OCI-LY3 (cell line): ENCODE results near the gene MOCOS.
"Not testable (repeated sequence)": the region's sequence is repeated elsewhere in the genome, so short reads cannot be mapped to it uniquely, and the experiment has no call there.

Experiments
- H2AFZ ChIP-seq: fragments of 200-600, 300-600 bp; shearing (Covaris generic); 2 replicates; pipeline ENCODE4 v1.6.0; 2014; ENCODE audit warnings: antibody characterized with exemption, low read depth, low read length
- H3K27ac ChIP-seq: fragments of 200-600, 300-600 bp; sonication (generic); 2 replicates; pipeline ENCODE4 v1.5.1; 2014; ENCODE audit warnings: mild to moderate bottlenecking, low read length, moderate library complexity, mixed read lengths
- H3K27me3 ChIP-seq: fragments of 200-600, 300-600 bp; sonication (generic); 2 replicates; pipeline ENCODE4 v1.6.1; 2014; ENCODE audit warnings: low read depth, low read length, mixed read lengths
- H3K36me3 ChIP-seq: fragments of 200-600, 300-600 bp; sonication (generic); replicated peaks from 2 replicates; pipeline ENCODE3; 2014; ENCODE audit warnings: low read depth, low read length, mixed read lengths
- H3K4me1 ChIP-seq: fragments of 300-600, 200-600 bp; sonication (generic); 2 replicates; pipeline ENCODE4 v1.6.1; 2014; ENCODE audit warnings: low read length, mixed read lengths
- H3K4me2 ChIP-seq: fragments of 200-600, 300-600 bp; sonication (generic); 2 replicates; pipeline ENCODE4 v1.6.1; 2014; ENCODE audit warnings: low read length, mixed read lengths
- H3K4me3 ChIP-seq: fragments of 300-600, 200-600 bp; sonication (generic); 2 replicates; pipeline ENCODE4 v1.5.1; 2014; ENCODE audit warnings: antibody characterized with exemption, mild to moderate bottlenecking, low read length, moderate library complexity
- H3K79me2 ChIP-seq: fragments of 300-600, 200-600 bp; shearing (Covaris generic); 2 replicates; pipeline ENCODE4 v1.6.1; 2014; ENCODE audit warnings: mild to moderate bottlenecking, low read length, mixed read lengths
- H3K9ac ChIP-seq: fragments of 300-600, 200-600 bp; shearing (Covaris generic); 2 replicates; pipeline ENCODE4 v1.6.0; 2014; ENCODE audit warnings: mild to moderate bottlenecking, low read length, moderate library complexity
- H3K9me3 ChIP-seq: fragments of 200-600, 300-600 bp; shearing (Covaris generic); 2 replicates; pipeline ENCODE4 v1.6.1; 2014; ENCODE audit warnings: low read length, mixed read lengths; ENCODE audit not compliant: insufficient read depth
- H4K20me1 ChIP-seq: fragments of 200-600, 300-600 bp; sonication (generic); 2 replicates; pipeline ENCODE4 v1.6.1; 2016; ENCODE audit warnings: low read length, mixed read lengths; ENCODE audit not compliant: insufficient read depth
- CTCF ChIP-seq: fragments of 200-600, 300-600 bp; sonication (generic); IDR thresholded peaks from 2 replicates; pipeline ENCODE4 v1.5.1; 2014; ENCODE audit warnings: antibody characterized with exemption, low read length, low read depth
- EZH2phosphoT487 ChIP-seq: fragments of 200-600 bp; shearing (Covaris generic); IDR thresholded peaks from 2 replicates; pipeline ENCODE4 v1.6.1; 2018; ENCODE audit warnings: antibody characterized with exemption, mixed run types, low read depth

MOCOS gene

GRCh38 chr18:36217348-36217747 is 30.1 kb downstream of the MOCOS start:
- Histone ChIP-seq H3K36me3 (no peaks in the 10 kb centered on the region), H3K4me1 (no peaks in the 10 kb centered on the region), H3K27me3 (no peaks in the 10 kb centered on the region), H3K9me3 (no peaks in the 10 kb centered on the region), H2AFZ (no peak overlapping the region), H3K27ac (no peak overlapping the region), H3K4me3 (no peak overlapping the region), H3K9ac (no peak overlapping the region), H3K79me2 (no peaks in the 10 kb centered on the region), H4K20me1 (no peaks in the 10 kb centered on the region), H3K4me2 (no peak overlapping the region)
- TF ChIP-seq CTCF (no peak), EZH2phosphoT487 (no peak)

GRCh38 chr18:36229188-36229587 is 41.9 kb downstream of the MOCOS start:
- Histone ChIP-seq H4K20me1 (no peaks in the 10 kb centered on the region), H3K9ac (no peak overlapping the region), H3K4me1 (no peaks in the 10 kb centered on the region), H2AFZ (no peak overlapping the region), H3K36me3 (no peaks in the 10 kb centered on the region), H3K4me2 (no peak overlapping the region), H3K4me3 (no peak overlapping the region), H3K79me2 (no peaks in the 10 kb centered on the region), H3K27me3 (no peaks in the 10 kb centered on the region), H3K9me3 (no peaks in the 10 kb centered on the region), H3K27ac (no peak overlapping the region)
- no peak for TF ChIP-seq CTCF
- TF ChIP-seq EZH2phosphoT487 = no peak

GRCh38 chr18:36240510-36240909 is 53.2 kb downstream of the MOCOS start:
- H3K4me1 ChIP-seq, H3K4me3 ChIP-seq, H3K4me2 ChIP-seq, H3K9me3 ChIP-seq, H2AFZ ChIP-seq, H3K27ac ChIP-seq, H3K27me3 ChIP-seq, H4K20me1 ChIP-seq, H3K9ac ChIP-seq, H3K79me2 ChIP-seq, H3K36me3 ChIP-seq: not testable (repeated sequence)

GRCh38 chr18:36241831-36242230 is 54.5 kb downstream of the MOCOS start:
- TF ChIP-seq CTCF (no peak), EZH2phosphoT487 (no peak)
- Histone ChIP-seq H3K9me3 (no peaks in the 10 kb centered on the region), H3K4me2 (no peak overlapping the region)

GRCh38 chr18:36247036-36247435 is 59.7 kb downstream of the MOCOS start:
- no peak overlapping the region for H3K27ac ChIP-seq
- no peaks in the 10 kb centered on the region for H4K20me1 ChIP-seq
- no peak for TF ChIP-seq EZH2phosphoT487
- no peak for TF ChIP-seq CTCF
- H3K4me2 ChIP-seq = no peak overlapping the region
- H3K9me3 ChIP-seq = no peaks in the 10 kb centered on the region
- H3K27me3 ChIP-seq = no peaks in the 10 kb centered on the region
- H3K4me3 ChIP-seq = no peak overlapping the region
- peaks cover 10% of the 10 kb centered on the region for H3K4me1 ChIP-seq
- H3K36me3 ChIP-seq = peaks cover 2% of the 10 kb centered on the region
- no peak overlapping the region for H3K9ac ChIP-seq
- no peaks in the 10 kb centered on the region for H3K79me2 ChIP-seq
- H2AFZ ChIP-seq = no peak overlapping the region

More at GRCh38 chr18:36241831-36242230, 54.5 kb downstream of the MOCOS start:
- no peaks in the 10 kb centered on the region for H3K79me2 ChIP-seq
- H3K36me3 ChIP-seq = no peaks in the 10 kb centered on the region
- H3K4me1 ChIP-seq = no peaks in the 10 kb centered on the region
- H3K27ac ChIP-seq = no peak overlapping the region
- H3K4me3 ChIP-seq = no peak overlapping the region
- no peak overlapping the region for H2AFZ ChIP-seq
- no peak overlapping the region for H3K9ac ChIP-seq
- no peaks in the 10 kb centered on the region for H4K20me1 ChIP-seq
- no peaks in the 10 kb centered on the region for H3K27me3 ChIP-seq
